GM12801 (cell line): ENCODE measurements around the gene GRAP2.

Experiments
- CTCF ChIP-seq: IDR thresholded peaks from one replicate; pipeline ENCODE4 v1.5.1; 2011; ENCODE audit warnings: control low read depth; ENCODE audit not compliant: insufficient read length; ENCODE audit errors: extremely low read depth

The GRAP2 gene

GRCh38 chr22:39996732-39997131 is 95.8 kb downstream of the GRAP2 start:
- TF ChIP-seq CTCF: no peak

GRCh38 chr22:39997421-39997820 is 96.5 kb downstream of the GRAP2 start:
- no peak for TF ChIP-seq CTCF

GRCh38 chr22:39997939-39998726 is 97.2 kb downstream of the GRAP2 start:
- TF ChIP-seq CTCF: no peak

GRCh38 chr22:39999144-39999757 is 98.4 kb downstream of the GRAP2 start:
- TF ChIP-seq CTCF: no peak

GRCh38 chr22:40000171-40000570 is 99.3 kb downstream of the GRAP2 start:
- no peak for TF ChIP-seq CTCF

- no peak for TF ChIP-seq CTCF
Observed at GRCh38 chr22:40001106-40001505, 100.2 kb downstream of the GRAP2 start.

GRCh38 chr22:40001800-40002577 is 101.1 kb downstream of the GRAP2 start:
- TF ChIP-seq CTCF: no peak
